ENCODE measurements around the gene RASAL2.

RASAL2 gene

GRCh38 chr1:178091986-178092745, 1.7 kb upstream of the RASAL2 start:
- TF ChIP-seq POLR2A (IDR thresholded peaks at IDR 0.05; ENCODE audit: low read depth, low read length): no peak
- DNase-seq (ENCODE audit: insufficient read length, low spot score) (no peak), FAIRE-seq (no peak)

DNA sequence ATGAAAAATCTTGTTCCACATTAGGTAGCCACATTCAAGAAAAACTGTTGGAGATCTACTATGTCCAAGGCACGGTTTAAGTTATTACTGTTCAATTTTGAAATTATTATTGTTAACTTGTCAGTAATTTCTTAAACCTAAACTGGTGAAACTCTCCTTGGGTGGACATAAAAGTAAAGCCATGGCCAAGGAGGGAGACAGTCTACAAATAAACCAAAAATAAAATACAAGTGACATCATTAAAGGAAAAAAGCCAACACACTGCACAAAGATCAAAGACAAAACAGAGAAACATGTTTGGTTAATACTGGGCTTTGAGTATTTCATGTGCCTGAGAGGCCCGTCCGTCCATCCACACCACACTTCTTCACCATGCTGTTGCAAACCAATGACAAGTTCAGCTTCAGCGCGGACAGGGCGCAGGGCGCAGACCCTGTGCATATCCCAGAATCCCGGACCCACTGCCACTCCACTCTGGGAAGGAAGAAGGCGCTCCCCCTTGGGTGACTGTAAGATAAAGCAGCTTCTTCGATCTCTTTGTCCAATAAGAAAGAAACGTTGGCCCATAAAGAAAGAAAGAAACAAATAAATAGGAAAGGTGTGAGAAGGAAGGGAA, 918 bp upstream of the RASAL2 start:
- DNase-seq (ENCODE audit: insufficient read length, low spot score) (peak; percentile 32), FAIRE-seq (no peak)
- no peak; the same call in 1 of the 2 replicates for TF ChIP-seq POLR2A (IDR thresholded peaks at IDR 0.05; ENCODE audit: low read depth, low read length)

- DNase-seq (ENCODE audit: insufficient read length, low spot score) (peak; percentile 94), FAIRE-seq (no peak)
- peak; percentile 30; the same call in 1 of the 2 replicates for TF ChIP-seq POLR2A (IDR thresholded peaks at IDR 0.05; ENCODE audit: low read depth, low read length)
These were observed 382 bp upstream of the RASAL2 start for GRCh38 chr1:178093494-178093950.

DNA sequence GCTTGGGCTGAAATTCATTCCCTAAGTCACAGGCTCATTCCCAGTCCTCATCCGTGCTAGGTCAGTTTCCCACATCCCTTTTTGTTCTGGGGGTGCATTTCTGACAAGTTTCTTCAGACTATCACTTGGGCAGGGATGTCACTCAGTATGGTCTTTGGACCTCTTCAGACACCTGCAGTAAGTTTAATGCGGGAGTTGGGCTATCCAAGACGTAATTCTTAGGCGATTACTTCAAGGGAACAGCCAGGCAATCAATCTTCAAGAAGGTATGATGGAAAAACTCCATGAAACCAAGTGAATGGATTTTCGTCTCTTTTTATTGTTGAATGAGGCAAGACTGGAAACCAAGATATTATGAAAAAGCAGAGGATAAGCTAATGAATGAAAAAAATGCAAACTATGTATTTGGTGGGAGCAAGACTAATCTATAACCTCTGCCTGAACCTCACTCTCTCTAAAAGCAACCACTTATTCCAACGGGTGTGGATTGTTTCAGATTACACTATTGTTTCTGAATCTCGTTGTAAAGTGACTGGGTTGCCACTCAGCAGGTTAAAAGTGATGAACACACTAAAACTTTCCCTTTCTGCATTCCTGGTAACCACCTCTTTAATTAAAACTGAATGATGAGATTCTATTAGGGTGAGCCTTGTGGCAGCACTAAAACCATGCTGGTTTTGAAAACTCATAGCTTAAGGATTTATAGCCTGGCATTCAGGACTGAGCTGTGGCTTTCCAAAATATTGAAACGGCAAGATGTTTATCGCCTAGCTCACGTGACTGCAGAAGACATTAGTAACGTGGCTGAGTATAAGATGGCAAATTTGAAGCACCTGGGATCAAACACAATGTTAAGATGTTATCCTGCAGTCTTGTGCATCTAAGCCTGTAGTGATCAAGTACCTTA, 1.1 kb downstream of the RASAL2 start:
- no peak for TF ChIP-seq POLR2A (IDR thresholded peaks at IDR 0.05; ENCODE audit: low read depth, low read length)
- FAIRE-seq: peak; percentile 75
- no peak for DNase-seq (ENCODE audit: insufficient read length, low spot score)

DNA sequence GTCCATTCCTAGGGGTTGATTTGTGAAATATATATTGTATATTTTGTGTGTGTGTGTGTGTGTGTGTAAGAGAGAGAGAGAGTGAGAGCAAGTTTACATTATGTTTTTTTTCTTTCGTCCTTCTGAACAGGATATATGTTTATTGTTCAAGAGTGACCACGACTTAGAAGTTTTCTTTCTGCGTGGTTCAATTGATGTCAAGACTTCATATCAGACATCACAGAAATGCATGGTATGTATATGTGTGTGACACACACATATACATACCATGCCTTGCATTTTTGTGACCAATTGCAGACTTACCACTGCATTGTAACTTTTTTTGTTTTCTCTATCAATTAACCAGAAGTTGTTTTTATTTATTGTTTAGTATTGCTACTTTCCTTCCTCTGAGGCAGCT, 2.5 kb downstream of the RASAL2 start:
- FAIRE-seq: no peak
- TF ChIP-seq POLR2A (IDR thresholded peaks at IDR 0.05; ENCODE audit: low read depth, low read length): no peak
- DNase-seq (ENCODE audit: insufficient read length, low spot score): no peak

DNA sequence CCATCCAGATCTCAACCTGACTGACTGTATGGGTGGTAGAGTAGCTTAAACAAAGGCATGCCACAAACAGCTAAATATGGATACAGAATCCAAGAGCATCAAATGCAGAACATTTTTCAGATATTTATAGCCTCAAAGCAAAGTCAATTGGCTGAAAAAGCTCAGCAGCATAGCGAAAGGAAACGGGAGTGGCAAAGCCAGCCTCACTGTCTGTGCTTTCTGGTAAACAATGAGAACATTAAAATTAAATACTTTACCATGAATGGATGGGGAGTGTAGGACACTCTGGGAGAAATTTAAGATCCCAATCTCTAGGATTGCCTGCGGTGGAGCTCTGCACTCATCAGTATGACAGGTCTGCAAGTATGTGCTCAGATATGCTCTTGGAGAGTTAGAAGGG, 4.4 kb downstream of the RASAL2 start:
- no peak for DNase-seq (ENCODE audit: insufficient read length, low spot score)
- FAIRE-seq: no peak
- TF ChIP-seq POLR2A (IDR thresholded peaks at IDR 0.05; ENCODE audit: low read depth, low read length): no peak

- DNase-seq (ENCODE audit: insufficient read length, low spot score) (no peak), FAIRE-seq (no peak)
- no peak for TF ChIP-seq POLR2A (IDR thresholded peaks at IDR 0.05; ENCODE audit: low read depth, low read length)
These were observed 7.3 kb downstream of the RASAL2 start for GRCh38 chr1:178101266-178101630.

DNA sequence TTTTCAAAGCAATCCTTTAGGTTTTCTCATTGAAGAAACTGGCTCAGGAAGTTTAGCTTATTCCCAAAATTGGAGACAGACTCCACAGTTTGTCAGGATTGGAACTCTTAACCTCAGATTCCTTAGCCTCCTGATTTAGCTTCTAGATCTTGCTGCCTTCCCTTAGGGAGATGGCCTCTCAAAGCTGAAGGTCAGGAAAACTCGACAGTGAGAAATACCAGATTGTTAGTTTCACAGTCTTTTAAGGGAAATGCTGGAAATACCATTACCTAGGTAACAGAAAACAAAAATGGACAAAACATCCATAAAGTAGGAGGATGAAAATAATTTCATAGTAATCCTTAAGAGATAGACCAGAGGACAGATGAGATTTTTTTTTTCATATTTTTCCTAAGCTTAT, 7.8 kb downstream of the RASAL2 start:
- no peak for TF ChIP-seq POLR2A (IDR thresholded peaks at IDR 0.05; ENCODE audit: low read depth, low read length)
- FAIRE-seq (peak; percentile 15), DNase-seq (ENCODE audit: insufficient read length, low spot score) (no peak)

- no peak for DNase-seq (ENCODE audit: insufficient read length, low spot score)
- no peak for FAIRE-seq
- TF ChIP-seq POLR2A (IDR thresholded peaks at IDR 0.05; ENCODE audit: low read depth, low read length): no peak
These were observed 8.3 kb downstream of the RASAL2 start for GRCh38 chr1:178102218-178102617.

DNA sequence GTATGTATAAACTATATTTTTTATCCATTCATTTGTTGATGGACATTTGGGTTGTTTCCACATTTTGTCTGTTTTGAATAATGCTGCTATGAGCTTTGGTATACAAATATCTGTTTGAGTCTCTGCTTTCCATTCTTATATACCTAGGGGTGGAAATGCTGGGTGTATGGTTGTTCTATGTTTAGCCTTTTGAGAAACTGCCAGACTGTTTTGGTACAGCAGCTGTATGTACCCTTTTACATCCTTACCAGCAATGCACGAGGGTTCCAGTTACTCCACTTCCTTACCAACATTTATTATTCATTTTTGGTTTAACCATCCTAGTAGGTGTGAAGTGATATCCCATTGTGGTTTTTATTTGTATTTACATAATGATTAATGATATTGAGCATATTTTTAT, 13.9 kb downstream of the RASAL2 start:
- TF ChIP-seq POLR2A (IDR thresholded peaks at IDR 0.05; ENCODE audit: low read depth, low read length): no peak
- peak; percentile 6 for FAIRE-seq
- no peak for DNase-seq (ENCODE audit: insufficient read length, low spot score)

- DNase-seq (ENCODE audit: insufficient read length, low spot score): no peak
- no peak for TF ChIP-seq POLR2A (IDR thresholded peaks at IDR 0.05; ENCODE audit: low read depth, low read length)
- peak; percentile 62 for FAIRE-seq
These were observed 15.6 kb downstream of the RASAL2 start for GRCh38 chr1:178109348-178110143.

DNA sequence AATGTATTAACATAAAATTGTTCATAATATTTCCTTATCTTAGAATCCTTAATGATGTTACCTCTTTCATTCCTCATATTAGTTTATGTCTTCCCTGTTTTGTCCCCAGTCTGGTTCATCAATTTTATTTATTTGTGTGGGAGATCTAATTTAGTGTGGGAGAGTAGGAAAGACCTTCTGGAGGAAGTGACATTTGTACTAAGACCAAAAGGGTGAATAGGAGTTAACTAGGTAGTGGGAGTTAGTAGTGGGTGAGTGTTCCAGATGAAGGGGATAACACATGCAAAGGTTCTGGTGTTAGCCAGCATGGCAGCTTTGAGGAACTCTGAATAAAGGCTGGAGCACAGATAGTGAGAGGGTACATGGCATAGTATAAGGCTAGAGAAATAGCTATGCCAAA, 21.4 kb downstream of the RASAL2 start:
- no peak for DNase-seq (ENCODE audit: insufficient read length, low spot score)
- no peak for TF ChIP-seq POLR2A (IDR thresholded peaks at IDR 0.05; ENCODE audit: low read depth, low read length)
- no peak for FAIRE-seq

- no peak for TF ChIP-seq POLR2A (IDR thresholded peaks at IDR 0.05; ENCODE audit: low read depth, low read length)
- no peak for DNase-seq (ENCODE audit: insufficient read length, low spot score)
- FAIRE-seq: no peak
These were observed 24.6 kb downstream of the RASAL2 start for GRCh38 chr1:178118524-178118923.

All from H54 (cell line).